ENCODE data around the gene ZBTB4.

ZBTB4 gene

GRCh38 chr17:7444682-7445618 is 34.5 kb downstream of the ZBTB4 start, which contains the start of gene CHRNB1:
CHRNB1 (plus strand) TSS chr17:7445061; CDS start chr17:7445128, 67 bp downstream.
- Histone ChIP-seq H3K36me3 (no peaks in the 10 kb centered on the region), H3K27me3 (peaks cover 89% of the 10 kb centered on the region), H3K9me3 (no peaks in the 10 kb centered on the region), H3K4me1 (ENCODE audit: control insufficient read depth in 1 of 2, insufficient read depth in 1 of 2, low read depth in 1 of 2, low read length in 1 of 2) (peaks cover 16 to 26% of the 10 kb centered on the region in 2 experiments), H3K4me3 (ENCODE audit: low read depth in 1 of 2, low read length in 1 of 2) (peak within 1 kb of the TSS; percentile 55 to 74), H3K27ac (no peak within 1 kb of the TSS)
- TF ChIP-seq CTCF (IDR thresholded peaks at IDR 0.05) = no peak

GRCh38 chr17:7443499-7444485 is 35.6 kb downstream of the ZBTB4 start:
- H3K4me3 ChIP-seq (ENCODE audit: low read depth in 1 of 2, low read length in 1 of 2) = no peak overlapping the region
- no peaks in the 10 kb centered on the region for H3K36me3 ChIP-seq
- no peaks in the 10 kb centered on the region for H3K9me3 ChIP-seq
- peaks cover 25 to 38% of the 10 kb centered on the region in 2 experiments for H3K4me1 ChIP-seq (ENCODE audit: control insufficient read depth in 1 of 2, insufficient read depth in 1 of 2, low read depth in 1 of 2, low read length in 1 of 2)
- TF ChIP-seq CTCF (IDR thresholded peaks at IDR 0.05) = no peak
- H3K27me3 ChIP-seq = peaks cover 100% of the 10 kb centered on the region
- no peak overlapping the region for H3K27ac ChIP-seq

- Histone ChIP-seq H3K27ac (no peak overlapping the region), H3K36me3 (no peaks in the 10 kb centered on the region), H3K27me3 (peaks cover 100% of the 10 kb centered on the region), H3K4me3 (ENCODE audit: low read depth in 1 of 2, low read length in 1 of 2) (no peak overlapping the region), H3K9me3 (no peaks in the 10 kb centered on the region), H3K4me1 (ENCODE audit: control insufficient read depth in 1 of 2, insufficient read depth in 1 of 2, low read depth in 1 of 2, low read length in 1 of 2) (peaks cover 40 to 54% of the 10 kb centered on the region in 2 experiments)
- TF ChIP-seq CTCF (IDR thresholded peaks at IDR 0.05) = no peak
These were observed 37.3 kb downstream of the ZBTB4 start for GRCh38 chr17:7442142-7442541.

DNA sequence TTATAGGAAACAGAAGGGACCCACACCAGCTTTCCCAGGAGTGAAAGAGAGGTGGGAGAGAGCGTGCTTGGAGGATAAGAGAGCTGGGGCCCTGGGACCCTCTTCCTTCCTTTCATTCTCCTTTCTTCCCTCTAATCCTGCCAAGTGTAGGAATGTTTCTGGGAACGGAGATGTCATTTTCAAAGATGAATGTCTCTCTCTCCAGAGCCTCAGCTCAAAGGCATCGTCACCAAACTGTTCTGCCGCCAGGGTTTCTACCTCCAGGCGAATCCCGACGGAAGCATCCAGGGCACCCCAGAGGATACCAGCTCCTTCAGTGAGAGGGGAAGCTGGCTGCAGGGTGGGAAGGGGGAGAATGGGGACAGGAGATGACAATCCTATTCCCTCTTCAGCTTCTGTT is 38.2 kb downstream of the ZBTB4 start:
- no peak for TF ChIP-seq CTCF (IDR thresholded peaks at IDR 0.05)
- H3K4me3 ChIP-seq (ENCODE audit: low read depth in 1 of 2, low read length in 1 of 2) = no peak overlapping the region
- no peaks in the 10 kb centered on the region for H3K36me3 ChIP-seq
- no peak overlapping the region for H3K27ac ChIP-seq
- peaks cover 96% of the 10 kb centered on the region for H3K27me3 ChIP-seq
- peaks cover 49 to 63% of the 10 kb centered on the region in 2 experiments for H3K4me1 ChIP-seq (ENCODE audit: control insufficient read depth in 1 of 2, insufficient read depth in 1 of 2, low read depth in 1 of 2, low read length in 1 of 2)
- no peaks in the 10 kb centered on the region for H3K9me3 ChIP-seq

DNA sequence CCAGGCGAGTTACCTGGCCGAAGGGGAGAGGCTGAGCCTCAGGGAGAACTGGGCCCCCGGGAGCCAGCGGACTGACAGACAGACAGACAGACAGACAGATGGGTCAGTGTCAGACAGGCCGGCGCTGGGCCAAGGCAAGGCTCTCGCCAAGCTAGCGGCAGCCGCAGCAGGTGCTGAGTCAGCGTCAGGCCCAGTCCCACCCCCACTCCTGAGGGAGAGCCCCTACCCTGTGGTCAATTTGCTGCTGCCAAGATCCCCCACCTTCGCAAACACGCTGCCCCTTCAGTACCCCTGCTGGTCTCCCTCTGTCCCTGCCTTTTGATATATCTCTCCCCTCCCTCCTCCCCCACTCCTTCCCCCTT is 38.6 kb downstream of the ZBTB4 start:
- Histone ChIP-seq H3K4me1 (ENCODE audit: control insufficient read depth in 1 of 2, insufficient read depth in 1 of 2, low read depth in 1 of 2, low read length in 1 of 2) (peaks cover 53 to 65% of the 10 kb centered on the region in 2 experiments), H3K9me3 (no peaks in the 10 kb centered on the region), H3K27me3 (peaks cover 91% of the 10 kb centered on the region), H3K36me3 (no peaks in the 10 kb centered on the region), H3K4me3 (ENCODE audit: low read depth in 1 of 2, low read length in 1 of 2) (no peak overlapping the region), H3K27ac (no peak overlapping the region)
- no peak for TF ChIP-seq CTCF (IDR thresholded peaks at IDR 0.05)

All from neutrophil (primary cell).